HepG2 (cell line): ENCODE measurements around the gene MCAM. TPM values are rescaled to one million over a fixed set of nuclear protein-coding genes. Genes with fewer than 3 reads are reported as not detected.

Experiments
- ATAC-seq: fragments of 200-7000 bp; cut with Tn5 transposase; 3 replicates; pipeline ENCODE4 v1.9.1; 2020; ENCODE audit warnings: mild to moderate bottlenecking, moderate library complexity
- BruUV-seq: library from RNA; stranded (reverse); fragments of 400-500 nt; replicated peaks from 2 replicates; lab custom pipeline; 2021; lab: Mats Ljungman, UMichigan
- CTCF ChIA-PET: fragments of 300-600 bp; formaldehyde crosslinking; extraction: SDS; loops from one replicate; lab custom pipeline; 2021; ENCODE audit warnings: low total read pairs, inconsistent platforms, low intra/inter-chr PET ratio; lab: Yijun Ruan, JAX
- POLR2A ChIA-PET: fragments of 350-600 bp; sonication (Branson Sonifier 250); formaldehyde crosslinking; loops from one replicate; lab custom pipeline; 2020; ENCODE audit warnings: antibody characterized with exemption, inconsistent platforms; lab: Yijun Ruan, JAX
- DNase-seq: peaks from one replicate; pipeline ENCODE4 v3.0.0-alpha.2; 2015; ENCODE audit warnings: low spot score
- FAIRE-seq: peaks from 3 replicates; lab custom pipeline; 2011; peaks lifted over from hg19 to GRCh38; lab: Jason Lieb, UNC
- H2AFZ ChIP-seq: one replicate; pipeline ENCODE4 v1.6.1; 2011; ENCODE audit warnings: low read length, inconsistent platforms
- H3K27ac ChIP-seq: fragments of 300-600 bp; 3 replicates; pipeline ENCODE4 v1.8.0; 2011; ENCODE audit warnings: mixed run types, mild to moderate bottlenecking, mixed read lengths, low read length, inconsistent platforms; ENCODE audit not compliant: insufficient read depth; ENCODE audit errors: extremely low read length
- H3K27me3 ChIP-seq, 2 experiments: fragments of 200-600 bp in 1 of 2; 2 replicates in 1 of 2; 3 replicates in 1 of 2; pipeline versions ENCODE4 v1.6.0 to v1.8.0; 2011; ENCODE audit warnings: low read length in 2 of 2, mild to moderate bottlenecking in 2 of 2, moderate library complexity in 2 of 2, inconsistent platforms in 1 of 2; ENCODE audit not compliant: insufficient read depth in 2 of 2, control insufficient read depth in 1 of 2
- H3K36me3 ChIP-seq, 2 experiments: fragments of 200-600 bp in 1 of 2; replicated peaks in 1 of 2; 2 replicates in 1 of 2; 3 replicates in 1 of 2; pipeline versions ENCODE4 v1.5.1 to v1.8.0; 2011; ENCODE audit warnings: low read length in 2 of 2, inconsistent platforms in 1 of 2; ENCODE audit not compliant: insufficient read depth in 2 of 2, control insufficient read depth in 1 of 2
- H3K4me1 ChIP-seq: 2 replicates; pipeline ENCODE4 v1.5.1; 2012; ENCODE audit warnings: low read length, inconsistent platforms; ENCODE audit not compliant: insufficient read depth
- H3K4me2 ChIP-seq: 2 replicates; pipeline ENCODE4 v1.6.0; 2011; ENCODE audit warnings: low read depth, low read length, inconsistent platforms
- H3K4me3 ChIP-seq, 3 experiments: fragments of 200-600 bp in 1 of 3; sonication (generic), shearing (Covaris generic) in 1 of 3; replicated peaks in 1 of 3; 2 replicates each; pipeline ENCODE4 v1.5.1; 2011 to 2016; ENCODE audit warnings: low read length in 3 of 3, inconsistent platforms in 2 of 3, low read depth in 2 of 3, mild to moderate bottlenecking in 2 of 3, control low read depth in 1 of 3, mixed read lengths in 1 of 3; ENCODE audit not compliant: insufficient read depth in 1 of 3
- H3K79me2 ChIP-seq: one replicate; pipeline ENCODE4 v1.6.1; 2011; ENCODE audit warnings: low read length, inconsistent platforms; ENCODE audit not compliant: insufficient read depth
- H3K9ac ChIP-seq: 2 replicates; pipeline ENCODE4 v1.6.0; 2011; ENCODE audit warnings: mild to moderate bottlenecking, low read depth, low read length, inconsistent platforms; ENCODE audit not compliant: insufficient read depth
- H3K9me3 ChIP-seq: 2 replicates; pipeline ENCODE4 v1.5.1; 2012; ENCODE audit warnings: mild to moderate bottlenecking, low read length
- H4K20me1 ChIP-seq: 2 replicates; pipeline ENCODE4 v1.6.0; 2011; ENCODE audit warnings: inconsistent platforms, mild to moderate bottlenecking, low read length, moderate library complexity; ENCODE audit not compliant: insufficient read depth
- BRD4 ChIP-seq: sonication (generic); formaldehyde crosslinking; IDR thresholded peaks from 2 replicates; pipeline ENCODE4 v1.4.0; 2020; ENCODE audit warnings: missing genetic modification reagents
- CEBPB ChIP-seq: IDR thresholded peaks from 2 replicates; pipeline ENCODE4 v1.6.1; 2011; ENCODE audit warnings: low read depth, low read length, improper control_type of control experiment, borderline replicate concordance
- ESRRA ChIP-seq: sonication (generic); formaldehyde crosslinking; IDR thresholded peaks from 2 replicates; pipeline ENCODE4 v1.5.1; 2020; ENCODE audit warnings: mild to moderate bottlenecking, low read depth, missing genetic modification reagents
- HOXA9 ChIP-seq: sonication (generic); formaldehyde crosslinking; IDR thresholded peaks from 2 replicates; pipeline ENCODE4 v1.8.1; 2022; ENCODE audit warnings: missing genetic modification reagents, mild to moderate bottlenecking, moderate library complexity, borderline replicate concordance
- NFRKB ChIP-seq: fragments of 450-650 bp; IDR thresholded peaks from 2 replicates; pipeline ENCODE4 v1.6.1; 2017
- POLR2AphosphoS5 ChIP-seq: IDR thresholded peaks from 2 replicates; pipeline ENCODE4 v1.6.1; 2012; ENCODE audit warnings: low read depth, low read length
- TBL1XR1 ChIP-seq: fragments of 150-350 bp; IDR thresholded peaks from 2 replicates; pipeline ENCODE4 v1.6.1; 2014; ENCODE audit warnings: borderline replicate concordance, low read length; ENCODE audit not compliant: partially characterized antibody
- ZBTB38 ChIP-seq: sonication (generic); formaldehyde crosslinking; IDR thresholded peaks from 2 replicates; pipeline ENCODE4 v1.5.1; 2020; ENCODE audit warnings: mild to moderate bottlenecking, missing genetic modification reagents
- ZNF614 ChIP-seq: IDR thresholded peaks from 2 replicates; pipeline ENCODE4 v1.6.1; 2018; ENCODE audit warnings: missing biosample characterization, missing genetic modification reagents, inconsistent platforms, borderline replicate concordance
- ZNF746 ChIP-seq: sonication (generic); formaldehyde crosslinking; IDR thresholded peaks from 2 replicates; pipeline ENCODE4 v1.8.0; 2022; ENCODE audit warnings: mild to moderate bottlenecking, missing genetic modification reagents
- ZNF776 ChIP-seq: sonication (generic); formaldehyde crosslinking; IDR thresholded peaks from 2 replicates; pipeline ENCODE4 v1.4.0; 2020; ENCODE audit warnings: mild to moderate bottlenecking, missing genetic modification reagents
- ZSCAN31 ChIP-seq: sonication (generic); formaldehyde crosslinking; IDR thresholded peaks from 2 replicates; pipeline ENCODE4 v1.5.0; 2020; ENCODE audit warnings: low read depth, mild to moderate bottlenecking, missing genetic modification reagents
- WGBS: methylation state at CpG from one replicate; pipeline ENCODE4 v1.1.6; 2017; ENCODE audit warnings: low lambda C conversion rate; 5-methylcytosine and 5-hydroxymethylcytosine counted together
- in situ Hi-C: cut with HindIII; loops from 2 replicates; pipeline ENCODE4 v1.10.0; 2017; ENCODE audit warnings: low pct_unique_long_range_greater_than_20kb; ENCODE audit not compliant: extremely low pct_ligation_motif_present
- intact Hi-C: fragments of 100-400 bp; cut with micrococcal nuclease; formaldehyde crosslinking; loops from one replicate; pipeline ENCODE4 v1.10.0; 2022; ENCODE audit not compliant: unreplicated experiment
- polyA plus RNA-seq, 8 experiments: library from polyadenylated mRNA; depleted of rRNA in 3 of 8; stranded (reverse) in 7 of 8; unstranded in 1 of 8; fragments of >200 nt; fragmentation: Illumina TruSeq in 4 of 8; extraction: Trizol in 4 of 8; gene quantifications; 2 replicates each; pipeline versions ENCODE4 v1.2.1 to v1.2.3, GENCODE V29; 2011 to 2016; ENCODE audit warnings: low read depth in 4 of 8, missing spikeins in 1 of 8, mixed read lengths in 1 of 8; ENCODE audit not compliant: insufficient read depth in 1 of 8
- total RNA-seq, 5 experiments: library from RNA; depleted of rRNA; stranded (reverse); fragments of >200 nt; fragmentation: Illumina TruSeq; extraction: Trizol; gene quantifications; 2 replicates each; pipeline ENCODE4 v1.2.3, GENCODE V29; 2016; ENCODE audit warnings: low read depth in 1 of 5
- TF ChIP-seq, protein P1 (sequence below): sonication (generic); formaldehyde crosslinking; IDR thresholded peaks from 2 replicates; pipeline ENCODE4 v1.4.0; 2020; ENCODE audit warnings: missing genetic modification reagents

MCAM gene
- total and polyA plus RNA-seq, 2 of the 13 experiments (the other 11 are each of a cell fraction or from before 2014, with no cell fraction given): 12.1 to 15.2 TPM

DNA sequence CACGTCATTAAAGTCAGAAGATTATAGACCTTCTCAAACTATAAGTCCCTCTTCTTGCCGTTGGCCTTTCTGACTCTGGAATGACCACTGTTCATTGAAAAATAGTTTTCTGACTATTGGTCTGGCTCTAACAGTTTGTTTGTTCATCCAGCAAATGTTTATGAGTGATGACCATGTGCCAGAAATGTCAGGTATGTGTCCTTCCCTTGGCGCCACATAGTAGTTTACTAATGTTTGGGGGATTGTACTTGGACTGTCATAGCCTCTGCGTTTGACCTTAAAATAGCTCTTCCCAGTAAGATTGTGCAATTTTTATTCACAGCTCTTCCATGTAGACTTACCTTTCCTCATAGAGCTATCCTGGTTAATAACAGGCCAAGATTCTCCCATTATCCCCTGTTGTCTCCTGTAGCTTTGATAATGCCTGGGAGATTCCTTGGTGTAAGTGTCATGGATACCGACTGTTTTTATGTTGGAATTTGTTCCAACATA lies 13.7 kb downstream of the MCAM start:
- H3K4me2 ChIP-seq: no peak overlapping the region
- BruUV-seq: no TSS peak
- POLR2A ChIA-PET: interaction anchor here (1.5 kb wide), 1 partner anchor 14 kb away, joined by 4 read pairs; the partner anchor contains the start of gene MCAM
- ATAC-seq: no peak
- no peaks in the 10 kb centered on the region for H4K20me1 ChIP-seq
- H3K4me3 ChIP-seq: no peak overlapping the region
- TF ChIP-seq ZBTB38 (no peak), CEBPB (peak; percentile 31; the same call in 1 of the 2 replicates)
- TF ChIP-seq, all 625 proteins: peak for 1
- Histone ChIP-seq H3K9me3 (no peaks in the 10 kb centered on the region), H3K27me3 (no peaks in the 10 kb centered on the region), H3K27ac (no peak overlapping the region), H2AFZ (no peak overlapping the region), H3K9ac (no peak overlapping the region), H3K4me1 (peaks cover 22% of the 10 kb centered on the region), H3K36me3 (peaks cover 14 to 29% of the 10 kb centered on the region in 2 experiments), H3K79me2 (no peaks in the 10 kb centered on the region)
- WGBS: 94% methylated on average over 5 of the region's 5 CpGs
- DNase-seq (no peak), FAIRE-seq (no peak)
- CTCF ChIA-PET: no interaction called here
- intact Hi-C loops: no loop called here
- in situ Hi-C loops: no loop called here

DNA sequence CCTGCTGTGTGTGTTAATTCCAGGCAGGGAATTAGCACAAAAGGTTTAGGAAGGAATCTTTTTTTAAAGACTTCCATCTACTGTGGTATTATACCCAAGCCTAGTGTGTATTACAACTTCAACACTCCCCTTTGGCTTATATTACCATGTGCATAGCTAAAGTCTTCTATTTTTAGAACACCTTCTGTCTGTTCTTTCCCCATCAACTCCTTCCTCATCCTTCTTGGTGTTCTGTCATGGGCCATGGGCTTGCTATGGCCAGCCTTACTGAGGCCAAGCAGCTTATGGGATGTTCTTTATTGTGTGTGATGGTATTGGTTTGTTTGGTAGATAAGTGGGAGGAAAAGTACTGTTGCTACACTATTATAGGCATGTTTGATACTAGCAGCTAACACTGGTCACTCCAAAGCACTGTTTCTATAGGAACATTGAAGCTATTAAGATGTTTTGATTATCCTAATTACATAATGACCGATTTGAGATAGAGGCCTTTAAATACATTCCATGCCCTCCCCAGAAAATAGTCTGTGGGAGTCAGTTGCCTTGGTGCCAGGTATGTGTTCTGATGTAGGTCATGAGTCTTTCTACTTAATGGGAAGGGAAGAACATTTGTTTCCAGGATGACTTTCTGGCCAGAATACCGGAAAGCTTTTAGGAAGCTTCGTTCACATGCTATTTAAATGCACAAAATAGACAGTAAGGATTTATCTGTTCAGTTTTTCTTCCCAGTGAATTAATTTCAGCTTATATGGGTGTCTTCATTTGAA lies 16.5 kb downstream of the MCAM start:
- peaks cover 2% of the 10 kb centered on the region for H3K4me1 ChIP-seq
- no peaks in the 10 kb centered on the region for H4K20me1 ChIP-seq
- H3K27ac ChIP-seq: no peak overlapping the region
- H3K27me3 ChIP-seq: no peaks in the 10 kb centered on the region
- ChIA-PET POLR2A (interaction anchor here (0.6 kb wide), 1 partner anchor 81 kb away, joined by 3 read pairs; no protein-coding TSS in a partner anchor), CTCF (no interaction called here)
- DNase-seq (no peak), FAIRE-seq (no peak), ATAC-seq (no peak)
- 97% methylated on average over 3 of the region's 3 CpGs for WGBS
- peaks cover 18 to 45% of the 10 kb centered on the region in 2 experiments for H3K36me3 ChIP-seq
- intact Hi-C loops: no loop called here
- no peaks in the 10 kb centered on the region for H3K9me3 ChIP-seq
- H3K4me2 ChIP-seq: no peak overlapping the region
- BruUV-seq: no TSS peak
- no peaks in the 10 kb centered on the region for H3K79me2 ChIP-seq
- in situ Hi-C loops: no loop called here
- no peak overlapping the region for H3K4me3 ChIP-seq
- no peak overlapping the region for H2AFZ ChIP-seq
- H3K9ac ChIP-seq: no peak overlapping the region
- TF ChIP-seq BRD4 (CRISPR knock-in tag): no peak
- no peak for TF ChIP-seq ESRRA
- TF ChIP-seq ZSCAN31 (CRISPR knock-in tag): no peak
- TF ChIP-seq POLR2AphosphoS5: no peak
- TF ChIP-seq, protein P1, sequence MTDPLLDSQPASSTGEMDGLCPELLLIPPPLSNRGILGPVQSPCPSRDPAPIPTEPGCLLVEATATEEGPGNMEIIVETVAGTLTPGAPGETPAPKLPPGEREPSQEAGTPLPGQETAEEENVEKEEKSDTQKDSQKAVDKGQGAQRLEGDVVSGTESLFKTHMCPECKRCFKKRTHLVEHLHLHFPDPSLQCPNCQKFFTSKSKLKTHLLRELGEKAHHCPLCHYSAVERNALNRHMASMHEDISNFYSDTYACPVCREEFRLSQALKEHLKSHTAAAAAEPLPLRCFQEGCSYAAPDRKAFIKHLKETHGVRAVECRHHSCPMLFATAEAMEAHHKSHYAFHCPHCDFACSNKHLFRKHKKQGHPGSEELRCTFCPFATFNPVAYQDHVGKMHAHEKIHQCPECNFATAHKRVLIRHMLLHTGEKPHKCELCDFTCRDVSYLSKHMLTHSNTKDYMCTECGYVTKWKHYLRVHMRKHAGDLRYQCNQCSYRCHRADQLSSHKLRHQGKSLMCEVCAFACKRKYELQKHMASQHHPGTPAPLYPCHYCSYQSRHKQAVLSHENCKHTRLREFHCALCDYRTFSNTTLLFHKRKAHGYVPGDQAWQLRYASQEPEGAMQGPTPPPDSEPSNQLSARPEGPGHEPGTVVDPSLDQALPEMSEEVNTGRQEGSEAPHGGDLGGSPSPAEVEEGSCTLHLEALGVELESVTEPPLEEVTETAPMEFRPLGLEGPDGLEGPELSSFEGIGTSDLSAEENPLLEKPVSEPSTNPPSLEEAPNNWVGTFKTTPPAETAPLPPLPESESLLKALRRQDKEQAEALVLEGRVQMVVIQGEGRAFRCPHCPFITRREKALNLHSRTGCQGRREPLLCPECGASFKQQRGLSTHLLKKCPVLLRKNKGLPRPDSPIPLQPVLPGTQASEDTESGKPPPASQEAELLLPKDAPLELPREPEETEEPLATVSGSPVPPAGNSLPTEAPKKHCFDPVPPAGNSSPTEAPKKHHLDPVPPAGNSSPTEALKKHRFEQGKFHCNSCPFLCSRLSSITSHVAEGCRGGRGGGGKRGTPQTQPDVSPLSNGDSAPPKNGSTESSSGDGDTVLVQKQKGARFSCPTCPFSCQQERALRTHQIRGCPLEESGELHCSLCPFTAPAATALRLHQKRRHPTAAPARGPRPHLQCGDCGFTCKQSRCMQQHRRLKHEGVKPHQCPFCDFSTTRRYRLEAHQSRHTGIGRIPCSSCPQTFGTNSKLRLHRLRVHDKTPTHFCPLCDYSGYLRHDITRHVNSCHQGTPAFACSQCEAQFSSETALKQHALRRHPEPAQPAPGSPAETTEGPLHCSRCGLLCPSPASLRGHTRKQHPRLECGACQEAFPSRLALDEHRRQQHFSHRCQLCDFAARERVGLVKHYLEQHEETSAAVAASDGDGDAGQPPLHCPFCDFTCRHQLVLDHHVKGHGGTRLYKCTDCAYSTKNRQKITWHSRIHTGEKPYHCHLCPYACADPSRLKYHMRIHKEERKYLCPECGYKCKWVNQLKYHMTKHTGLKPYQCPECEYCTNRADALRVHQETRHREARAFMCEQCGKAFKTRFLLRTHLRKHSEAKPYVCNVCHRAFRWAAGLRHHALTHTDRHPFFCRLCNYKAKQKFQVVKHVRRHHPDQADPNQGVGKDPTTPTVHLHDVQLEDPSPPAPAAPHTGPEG: no peak
- no peak for TF ChIP-seq ZNF776 (CRISPR knock-in tag)
- TF ChIP-seq TBL1XR1: no peak
- TF ChIP-seq HOXA9 (CRISPR knock-in tag): no peak
- no peak for TF ChIP-seq ZNF614 (CRISPR knock-in tag)
- TF ChIP-seq NFRKB: no peak
- TF ChIP-seq ZNF746 (CRISPR knock-in tag): no peak
